Measurements from ENCODE around the gene MAP1LC3B. TPM values are rescaled to one million over a fixed set of nuclear protein-coding genes. Genes with fewer than 3 reads are reported as not detected.

The MAP1LC3B gene
- total and polyA plus RNA-seq, 2 experiments from 2014 or later: 43.9 to 226 TPM

DNA sequence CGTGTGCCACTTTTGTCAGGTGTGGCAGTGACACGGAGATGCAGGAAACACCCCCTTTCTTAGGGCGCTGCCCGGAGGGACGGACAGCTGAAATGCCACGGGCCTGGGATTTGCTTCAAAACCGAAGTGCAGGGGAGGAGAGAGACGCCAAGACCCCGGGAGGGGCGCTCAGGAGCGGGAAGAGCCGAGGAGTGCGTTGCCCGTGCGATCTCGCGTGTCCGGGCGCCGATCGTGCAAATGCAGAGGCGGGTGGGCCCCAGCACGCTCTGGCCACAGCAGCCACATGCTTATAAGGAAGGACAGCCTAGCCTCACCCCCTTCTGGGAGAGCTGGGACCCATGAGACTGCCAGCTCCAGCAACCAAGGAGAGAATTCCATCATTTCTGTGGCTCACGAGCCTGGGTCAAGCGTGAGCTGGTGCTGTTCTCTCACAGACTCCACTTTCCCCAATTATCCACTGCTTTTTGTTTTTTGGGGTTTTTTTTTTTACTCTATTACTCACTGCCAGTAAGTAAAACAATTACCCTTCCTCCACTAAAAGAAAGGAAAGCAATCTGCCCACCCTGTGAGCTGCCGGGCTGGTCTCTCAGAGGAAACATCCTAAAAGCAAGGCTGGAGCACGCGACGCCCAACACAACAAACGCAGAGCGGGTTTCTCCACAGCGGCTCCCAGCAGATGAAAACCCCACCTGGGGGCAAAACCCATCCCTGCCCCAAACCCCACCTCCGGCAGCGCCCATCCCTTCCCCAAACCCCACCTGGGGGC lies 47.8 kb upstream of the MAP1LC3B start:
- Histone ChIP-seq H3K36me3 (ENCODE audit: low read depth) (peaks cover 7% of the 10 kb centered on the region; the same call in 1 of the 2 replicates), H3K79me2 (ENCODE audit: insufficient read depth) (peaks cover 30% of the 10 kb centered on the region), H3K9ac (no peak overlapping the region), H3F3A (ENCODE audit: insufficient read depth) (no peaks in the 10 kb centered on the region), H3K9me2 (ENCODE audit: insufficient read depth) (no peaks in the 10 kb centered on the region), H3K4me2 (ENCODE audit: unreplicated experiment) (no peak overlapping the region), H4K20me1 (ENCODE audit: insufficient read depth) (no peaks in the 10 kb centered on the region), H3K27ac (no peak overlapping the region), H3K9me3 (ENCODE audit: low read depth) (no peaks in the 10 kb centered on the region), H3K4me3 (no peak overlapping the region), H3K4me1 (ENCODE audit: insufficient read depth) (no peaks in the 10 kb centered on the region), H2AFZ (no peak overlapping the region), H3K27me3 (replicated peaks; ENCODE audit: insufficient read depth) (no peaks in the 10 kb centered on the region)
- no peak for DNase-seq
- in situ Hi-C loops (cut with MboI): no loop called here
- TF ChIP-seq EZH2phosphoT487 (IDR thresholded peaks at IDR 0.05; ENCODE audit: insufficient read depth, low read depth): no peak
- TF ChIP-seq EZH2 (IDR thresholded peaks at IDR 0.05; ENCODE audit: insufficient read depth, poor library complexity, severe bottlenecking): no peak
- WGBS, 2 experiments (ENCODE audit: low coverage in 1 of 2, low lambda C conversion rate in 2 of 2, missing lambda C conversion rate in 2 of 2): 90 to 92% methylated on average over 25 to 34 of the region's 34 CpGs

DNA sequence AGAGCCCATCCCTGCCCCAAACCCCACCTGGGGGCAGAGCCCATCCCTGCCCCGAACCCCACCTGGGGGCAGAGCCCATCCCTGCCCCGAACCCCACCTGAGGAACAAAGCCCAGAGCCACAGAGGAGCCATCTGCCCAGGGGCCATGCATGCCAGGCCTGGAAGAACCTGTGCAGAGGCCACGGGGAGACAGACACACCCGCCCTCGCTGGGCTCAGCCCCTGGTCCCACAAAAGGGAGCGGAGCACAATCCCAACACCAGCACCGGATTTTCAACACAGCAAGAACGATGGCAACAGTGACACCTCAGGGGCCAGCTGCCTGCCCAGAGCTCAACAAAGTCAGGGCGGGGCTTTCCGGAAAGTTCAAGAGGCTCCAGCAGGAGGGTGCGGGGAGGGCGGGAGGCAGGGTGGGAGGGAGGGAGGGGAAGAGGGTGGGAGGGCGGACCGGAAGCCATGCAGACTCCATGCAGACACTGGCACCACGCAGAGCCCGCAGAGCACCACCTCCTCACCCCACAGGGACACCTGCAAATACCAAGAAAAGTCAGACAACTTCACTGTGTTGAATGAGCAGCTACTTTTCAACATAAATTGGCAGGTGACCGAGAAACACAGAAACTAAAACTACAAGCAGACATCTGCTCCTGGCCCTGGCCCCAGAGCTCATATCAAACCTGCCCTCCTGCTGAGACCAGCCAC lies 47.1 kb upstream of the MAP1LC3B start:
- Histone ChIP-seq H3K4me1 (ENCODE audit: insufficient read depth) (no peaks in the 10 kb centered on the region; the same call in 1 of the 2 replicates), H2AFZ (no peak overlapping the region), H4K20me1 (ENCODE audit: insufficient read depth) (no peaks in the 10 kb centered on the region), H3K79me2 (ENCODE audit: insufficient read depth) (peaks cover 38% of the 10 kb centered on the region), H3K4me3 (no peak overlapping the region), H3K27ac (no peak overlapping the region), H3K9ac (no peak overlapping the region), H3K36me3 (ENCODE audit: low read depth) (peaks cover 7% of the 10 kb centered on the region; the same call in 1 of the 2 replicates), H3K4me2 (ENCODE audit: unreplicated experiment) (no peak overlapping the region), H3K27me3 (replicated peaks; ENCODE audit: insufficient read depth) (no peaks in the 10 kb centered on the region), H3K9me3 (ENCODE audit: low read depth) (no peaks in the 10 kb centered on the region), H3F3A (ENCODE audit: insufficient read depth) (peaks cover 4% of the 10 kb centered on the region; the same call in 1 of the 2 replicates), H3K9me2 (ENCODE audit: insufficient read depth) (no peaks in the 10 kb centered on the region)
- no peak for TF ChIP-seq EZH2 (IDR thresholded peaks at IDR 0.05; ENCODE audit: insufficient read depth, poor library complexity, severe bottlenecking)
- no peak for TF ChIP-seq EZH2phosphoT487 (IDR thresholded peaks at IDR 0.05; ENCODE audit: insufficient read depth, low read depth)
- no peak for DNase-seq
- in situ Hi-C loops (cut with MboI): no loop called here
- 59 to 68% methylated on average over 11 to 17 of the region's 17 CpGs for WGBS, 2 experiments (ENCODE audit: low coverage in 1 of 2, low lambda C conversion rate in 2 of 2, missing lambda C conversion rate in 2 of 2)

DNA sequence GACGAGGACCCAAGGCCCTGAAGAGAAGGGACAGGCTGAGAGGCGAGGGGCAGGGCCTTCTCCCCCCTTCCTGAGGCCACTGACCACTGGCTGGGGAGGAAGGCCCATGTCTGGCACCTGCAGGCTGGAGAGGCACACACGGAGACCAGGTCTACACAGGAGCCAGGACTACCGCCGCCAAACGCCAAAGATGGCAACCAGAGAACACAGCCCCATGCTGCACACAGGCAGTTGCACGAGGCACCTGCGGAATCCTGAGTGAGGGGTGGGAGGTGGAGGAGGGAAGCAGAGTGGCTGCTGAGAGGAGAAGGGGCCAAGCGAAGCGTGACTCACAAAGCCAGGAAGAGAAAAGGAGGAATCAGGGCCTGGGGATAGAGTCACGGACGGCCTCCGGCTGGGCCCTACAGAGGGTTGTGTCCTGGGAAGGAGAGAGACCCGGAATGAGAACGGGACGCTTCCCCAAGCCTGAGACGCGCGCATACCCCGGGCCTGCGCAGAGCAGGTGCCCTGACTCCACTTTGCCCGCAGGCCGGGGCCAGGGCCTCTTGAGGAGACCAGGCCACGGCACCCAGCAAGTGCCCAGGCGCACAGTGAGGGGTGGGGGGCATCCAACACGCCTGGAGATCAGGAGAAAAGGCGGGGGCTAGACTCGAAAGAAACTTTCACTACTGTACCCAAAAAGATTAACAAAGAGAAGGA lies 46.3 kb upstream of the MAP1LC3B start:
- no peaks in the 10 kb centered on the region for H4K20me1 ChIP-seq (ENCODE audit: insufficient read depth)
- 95 to 97% methylated on average over 21 to 28 of the region's 28 CpGs for WGBS, 2 experiments (ENCODE audit: low coverage in 1 of 2, low lambda C conversion rate in 2 of 2, missing lambda C conversion rate in 2 of 2)
- no peaks in the 10 kb centered on the region for H3K27me3 ChIP-seq (replicated peaks; ENCODE audit: insufficient read depth)
- peaks cover 8% of the 10 kb centered on the region for H3K4me1 ChIP-seq (ENCODE audit: insufficient read depth)
- peaks cover 7% of the 10 kb centered on the region; the same call in 1 of the 2 replicates for H3K36me3 ChIP-seq (ENCODE audit: low read depth)
- H3K9ac ChIP-seq: no peak overlapping the region
- no peak overlapping the region for H3K27ac ChIP-seq
- no peak for TF ChIP-seq EZH2 (IDR thresholded peaks at IDR 0.05; ENCODE audit: insufficient read depth, poor library complexity, severe bottlenecking)
- TF ChIP-seq EZH2phosphoT487 (IDR thresholded peaks at IDR 0.05; ENCODE audit: insufficient read depth, low read depth): no peak
- H2AFZ ChIP-seq: no peak overlapping the region
- H3K79me2 ChIP-seq (ENCODE audit: insufficient read depth): peaks cover 38% of the 10 kb centered on the region
- H3K9me3 ChIP-seq (ENCODE audit: low read depth): no peaks in the 10 kb centered on the region
- no peaks in the 10 kb centered on the region for H3K9me2 ChIP-seq (ENCODE audit: insufficient read depth)
- no peak overlapping the region for H3K4me3 ChIP-seq
- H3F3A ChIP-seq (ENCODE audit: insufficient read depth): peaks cover 12% of the 10 kb centered on the region
- H3K4me2 ChIP-seq (ENCODE audit: unreplicated experiment): no peak overlapping the region
- no peak for DNase-seq
- in situ Hi-C loops (cut with MboI): no loop called here

DNA sequence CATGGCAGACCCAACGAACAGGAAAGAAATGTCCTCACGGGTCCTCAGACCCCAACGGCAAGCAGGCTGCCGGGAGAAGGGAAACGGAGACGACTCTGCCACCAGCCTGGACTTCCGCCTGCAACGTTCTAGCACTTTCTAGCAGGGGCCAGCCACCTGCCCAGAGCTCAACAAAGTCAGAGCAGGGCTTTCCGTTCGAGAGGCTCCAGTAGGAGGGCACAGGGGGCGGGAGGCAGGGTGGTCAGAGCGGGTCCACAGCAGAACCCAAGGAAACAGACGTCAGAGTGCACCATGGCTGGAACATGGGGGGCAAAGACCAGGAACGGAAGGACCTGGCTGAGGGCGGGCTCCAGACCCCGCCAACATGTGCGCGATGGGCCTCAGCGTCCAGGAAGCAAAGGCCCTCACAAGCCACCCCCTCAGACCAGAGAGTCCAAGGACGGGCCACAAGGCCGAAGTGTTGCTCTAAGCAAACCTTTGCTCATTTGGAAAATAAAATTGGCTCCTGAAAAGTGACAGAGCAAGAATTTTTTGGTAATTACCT lies 45.5 kb upstream of the MAP1LC3B start:
- Histone ChIP-seq H3K27ac (no peak overlapping the region), H3K27me3 (replicated peaks; ENCODE audit: insufficient read depth) (no peaks in the 10 kb centered on the region), H3K4me2 (ENCODE audit: unreplicated experiment) (no peak overlapping the region), H3F3A (ENCODE audit: insufficient read depth) (peaks cover 16% of the 10 kb centered on the region), H2AFZ (no peak overlapping the region), H3K9me3 (ENCODE audit: low read depth) (no peaks in the 10 kb centered on the region), H3K4me3 (no peak overlapping the region), H3K36me3 (ENCODE audit: low read depth) (peaks cover 7% of the 10 kb centered on the region; the same call in 1 of the 2 replicates), H3K4me1 (ENCODE audit: insufficient read depth) (peaks cover 15% of the 10 kb centered on the region), H4K20me1 (ENCODE audit: insufficient read depth) (no peaks in the 10 kb centered on the region), H3K9ac (no peak overlapping the region), H3K9me2 (ENCODE audit: insufficient read depth) (no peaks in the 10 kb centered on the region), H3K79me2 (ENCODE audit: insufficient read depth) (peaks cover 35% of the 10 kb centered on the region)
- WGBS, 2 experiments (ENCODE audit: low coverage in 1 of 2, low lambda C conversion rate in 2 of 2, missing lambda C conversion rate in 2 of 2): 94 to 95% methylated on average over 19 to 21 of the region's 21 CpGs
- TF ChIP-seq EZH2phosphoT487 (IDR thresholded peaks at IDR 0.05; ENCODE audit: insufficient read depth, low read depth) (no peak), EZH2 (IDR thresholded peaks at IDR 0.05; ENCODE audit: insufficient read depth, poor library complexity, severe bottlenecking) (no peak)
- in situ Hi-C loops (cut with MboI): no loop called here
- no peak for DNase-seq

Data from GM23248 (cell line).